ENCODE results near the gene SYT7. TPM values are rescaled to one million over a fixed set of nuclear protein-coding genes. Genes with fewer than 3 reads are reported as not detected.
A peak's percentile ranks its signal among the peaks of the same experiment; 100 is the strongest.

SYT7 gene
- total RNA-seq, 1 donor from 2014 or later, result 0.09 TPM

- intact Hi-C loops (cut with micrococcal nuclease), result no loop called here
- Mint-ChIP-seq H3K27ac (no peak overlapping the region), H3K27me3 (ENCODE audit: low read depth) (peaks cover 12% of the 10 kb centered on the region), H3K4me3 (ENCODE audit: low read depth) (no peak overlapping the region), H3K36me3 (ENCODE audit: low read depth) (no peaks in the 10 kb centered on the region), H3K4me1 (ENCODE audit: low read depth) (peaks cover 2% of the 10 kb centered on the region), H3K9me3 (no peaks in the 10 kb centered on the region)
- no peak for DNase-seq (ENCODE audit: low spot score)
Observed at GRCh38 chr11:61572913-61573312, 8.0 kb downstream of the SYT7 start.

GRCh38 chr11:61571869-61572268 lies 9.0 kb downstream of the SYT7 start:
- Mint-ChIP-seq H3K4me3 (ENCODE audit: low read depth) (no peak overlapping the region), H3K4me1 (ENCODE audit: low read depth) (peaks cover 2% of the 10 kb centered on the region), H3K9me3 (no peaks in the 10 kb centered on the region), H3K27ac (no peak overlapping the region), H3K36me3 (ENCODE audit: low read depth) (no peaks in the 10 kb centered on the region), H3K27me3 (ENCODE audit: low read depth) (peaks cover 10% of the 10 kb centered on the region)
- intact Hi-C loops (cut with micrococcal nuclease), result no loop called here
- DNase-seq (ENCODE audit: low spot score), result no peak

GRCh38 chr11:61571337-61571736 lies 9.5 kb downstream of the SYT7 start:
- Mint-ChIP-seq H3K27ac (no peak overlapping the region), H3K9me3 (no peaks in the 10 kb centered on the region), H3K36me3 (ENCODE audit: low read depth) (no peaks in the 10 kb centered on the region), H3K4me3 (ENCODE audit: low read depth) (no peak overlapping the region), H3K4me1 (ENCODE audit: low read depth) (peaks cover 2% of the 10 kb centered on the region), H3K27me3 (ENCODE audit: low read depth) (peaks cover 10% of the 10 kb centered on the region)
- intact Hi-C loops (cut with micrococcal nuclease), result no loop called here
- no peak for DNase-seq (ENCODE audit: low spot score)

DNA sequence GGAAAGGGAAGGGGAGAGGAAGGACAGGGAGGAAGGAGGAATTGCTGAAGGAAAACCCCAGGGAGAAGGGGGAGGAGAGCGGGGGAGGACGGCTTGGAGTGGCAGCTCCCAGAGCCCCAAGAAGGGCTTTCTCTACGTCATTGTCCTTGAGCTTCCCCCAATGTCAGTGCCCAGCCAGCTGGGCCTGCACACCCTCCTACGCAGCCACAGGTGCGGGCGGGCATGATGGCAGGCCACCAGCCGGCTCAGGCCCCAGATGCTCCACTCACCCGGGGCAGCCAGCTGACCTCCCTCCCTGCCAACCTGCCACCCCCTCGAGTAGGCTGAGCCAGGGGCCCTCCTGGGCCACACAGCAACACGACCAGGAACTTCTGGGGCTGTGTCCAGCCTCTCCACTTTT lies 11.2 kb downstream of the SYT7 start:
- Mint-ChIP-seq H3K27ac (no peak overlapping the region), H3K4me3 (ENCODE audit: low read depth) (no peak overlapping the region), H3K36me3 (ENCODE audit: low read depth) (no peaks in the 10 kb centered on the region), H3K4me1 (ENCODE audit: low read depth) (peaks cover 2% of the 10 kb centered on the region), H3K9me3 (no peaks in the 10 kb centered on the region), H3K27me3 (ENCODE audit: low read depth) (peaks cover 8% of the 10 kb centered on the region)
- intact Hi-C loops (cut with micrococcal nuclease), result no loop called here
- no peak for DNase-seq (ENCODE audit: low spot score)

DNA sequence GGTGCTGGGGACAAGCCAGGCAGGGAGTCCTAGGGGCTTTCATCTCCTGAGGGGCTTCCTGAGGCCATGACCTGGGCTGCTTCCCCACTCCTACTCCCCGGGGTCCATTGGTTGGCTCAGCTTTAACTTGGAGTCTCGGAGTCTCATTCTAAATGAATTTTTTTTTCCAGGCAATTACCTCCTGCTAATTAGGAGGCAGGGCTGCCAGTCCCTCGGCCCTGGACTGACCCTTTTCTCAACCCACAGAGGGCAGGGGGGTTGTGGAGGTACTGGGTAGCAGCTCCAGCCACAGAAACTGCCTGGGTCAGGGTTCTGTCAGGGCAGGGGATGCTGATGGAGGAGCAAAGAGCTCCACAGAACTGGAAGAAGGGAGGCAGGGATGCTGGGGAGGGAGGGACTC lies 11.9 kb downstream of the SYT7 start:
- H3K27ac Mint-ChIP-seq, result no peak overlapping the region
- intact Hi-C loops (cut with micrococcal nuclease), result no loop called here

GRCh38 chr11:61567286-61568061 lies 13.4 kb downstream of the SYT7 start:
- DNase-seq (ENCODE audit: low spot score), result peak; percentile 62
- intact Hi-C loops (cut with micrococcal nuclease), result no loop called here
- peaks cover 2% of the 10 kb centered on the region for H3K4me1 Mint-ChIP-seq (ENCODE audit: low read depth)
- H3K27ac Mint-ChIP-seq, result no peak overlapping the region
- H3K9me3 Mint-ChIP-seq, result no peaks in the 10 kb centered on the region
- no peak overlapping the region for H3K4me3 Mint-ChIP-seq (ENCODE audit: low read depth)
- no peaks in the 10 kb centered on the region for H3K36me3 Mint-ChIP-seq (ENCODE audit: low read depth)
- H3K27me3 Mint-ChIP-seq (ENCODE audit: low read depth), result peaks cover 6% of the 10 kb centered on the region

More for the DNA sequence above, 11.9 kb downstream of the SYT7 start:
- Mint-ChIP-seq H3K36me3 (ENCODE audit: low read depth) (no peaks in the 10 kb centered on the region), H3K4me3 (ENCODE audit: low read depth) (no peak overlapping the region), H3K4me1 (ENCODE audit: low read depth) (peaks cover 2% of the 10 kb centered on the region), H3K27me3 (ENCODE audit: low read depth) (peaks cover 8% of the 10 kb centered on the region), H3K9me3 (no peaks in the 10 kb centered on the region)
- DNase-seq (ENCODE audit: low spot score), result no peak

GRCh38 chr11:61564936-61565696 lies 15.8 kb downstream of the SYT7 start:
- DNase-seq (ENCODE audit: low spot score), result no peak
- intact Hi-C loops (cut with micrococcal nuclease), result no loop called here
- peaks cover 6% of the 10 kb centered on the region for H3K27me3 Mint-ChIP-seq (ENCODE audit: low read depth)
- no peaks in the 10 kb centered on the region for H3K36me3 Mint-ChIP-seq (ENCODE audit: low read depth)
- H3K4me1 Mint-ChIP-seq (ENCODE audit: low read depth), result peaks cover 2% of the 10 kb centered on the region
- no peaks in the 10 kb centered on the region for H3K9me3 Mint-ChIP-seq
- H3K27ac Mint-ChIP-seq, result no peak overlapping the region
- H3K4me3 Mint-ChIP-seq (ENCODE audit: low read depth), result no peak overlapping the region

DNA sequence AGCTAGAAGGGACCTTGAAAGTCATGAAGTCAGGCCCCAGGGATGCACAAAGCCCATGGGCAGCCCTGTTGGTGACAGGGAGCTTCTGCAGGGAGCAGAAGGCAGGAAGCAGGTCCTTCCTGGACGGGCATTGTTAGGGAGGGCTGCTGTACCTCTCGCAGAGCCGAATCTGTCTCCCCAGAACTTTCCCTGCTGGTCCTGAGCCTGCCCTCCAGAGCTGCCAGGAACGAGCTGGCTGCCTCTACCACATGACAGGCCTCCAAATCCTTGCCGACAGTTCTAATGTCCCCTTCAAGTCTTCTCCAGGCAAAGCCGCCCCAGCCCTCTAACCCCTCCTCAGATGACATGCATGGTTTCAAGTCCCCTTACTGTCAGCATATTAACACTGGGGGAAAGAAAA lies 20.1 kb downstream of the SYT7 start:
- H3K27me3 Mint-ChIP-seq (ENCODE audit: low read depth), result peaks cover 22% of the 10 kb centered on the region

DNA sequence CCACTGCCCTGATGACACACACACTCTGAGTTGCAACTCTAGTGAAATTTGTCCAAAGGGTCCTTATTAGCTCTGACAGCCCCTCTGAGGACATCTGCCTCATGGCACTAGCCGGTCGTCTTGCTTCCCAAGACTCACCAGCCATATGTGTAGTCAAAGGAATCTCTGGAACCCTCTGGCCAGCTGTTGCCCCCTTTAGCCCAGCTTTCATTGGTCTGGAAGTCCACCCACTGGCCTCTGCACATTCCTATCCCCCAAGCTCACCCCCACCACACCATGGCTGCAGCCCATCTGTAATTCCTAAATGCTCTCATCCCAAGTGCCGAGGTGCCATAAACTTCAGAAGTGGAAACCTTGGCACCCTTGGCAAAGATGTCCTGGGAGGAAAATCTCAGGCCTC lies 24.3 kb downstream of the SYT7 start:
- H3K9me3 Mint-ChIP-seq, result no peaks in the 10 kb centered on the region

More for the DNA sequence above, 20.1 kb downstream of the SYT7 start:
- no peaks in the 10 kb centered on the region for H3K9me3 Mint-ChIP-seq
- no peak overlapping the region for H3K4me3 Mint-ChIP-seq (ENCODE audit: low read depth)
- intact Hi-C loops (cut with micrococcal nuclease), result no loop called here
- no peaks in the 10 kb centered on the region for H3K4me1 Mint-ChIP-seq (ENCODE audit: low read depth)
- H3K36me3 Mint-ChIP-seq (ENCODE audit: low read depth), result no peaks in the 10 kb centered on the region
- no peak overlapping the region for H3K27ac Mint-ChIP-seq
- DNase-seq (ENCODE audit: low spot score), result no peak

GRCh38 chr11:61555978-61556377 lies 24.9 kb downstream of the SYT7 start:
- Mint-ChIP-seq H3K27ac (no peak overlapping the region), H3K36me3 (ENCODE audit: low read depth) (no peaks in the 10 kb centered on the region), H3K4me1 (ENCODE audit: low read depth) (peaks cover 6% of the 10 kb centered on the region), H3K9me3 (no peaks in the 10 kb centered on the region), H3K4me3 (ENCODE audit: low read depth) (no peak overlapping the region), H3K27me3 (ENCODE audit: low read depth) (peaks cover 41% of the 10 kb centered on the region)
- intact Hi-C loops (cut with micrococcal nuclease), result no loop called here
- no peak for DNase-seq (ENCODE audit: low spot score)

More for the DNA sequence above, 24.3 kb downstream of the SYT7 start:
- no peak overlapping the region for H3K4me3 Mint-ChIP-seq (ENCODE audit: low read depth)
- DNase-seq (ENCODE audit: low spot score), result no peak
- peaks cover 6% of the 10 kb centered on the region for H3K4me1 Mint-ChIP-seq (ENCODE audit: low read depth)
- H3K36me3 Mint-ChIP-seq (ENCODE audit: low read depth), result no peaks in the 10 kb centered on the region
- no peak overlapping the region for H3K27ac Mint-ChIP-seq
- peaks cover 41% of the 10 kb centered on the region for H3K27me3 Mint-ChIP-seq (ENCODE audit: low read depth)
- intact Hi-C loops (cut with micrococcal nuclease), result no loop called here

- Mint-ChIP-seq H3K4me3 (ENCODE audit: low read depth) (no peak overlapping the region), H3K36me3 (ENCODE audit: low read depth) (no peaks in the 10 kb centered on the region), H3K27me3 (ENCODE audit: low read depth) (peaks cover 41% of the 10 kb centered on the region), H3K4me1 (ENCODE audit: low read depth) (peaks cover 6% of the 10 kb centered on the region), H3K9me3 (no peaks in the 10 kb centered on the region), H3K27ac (no peak overlapping the region)
- DNase-seq (ENCODE audit: low spot score), result no peak
- intact Hi-C loops (cut with micrococcal nuclease), result no loop called here
Observed at GRCh38 chr11:61555051-61555969, 25.6 kb downstream of the SYT7 start.

DNA sequence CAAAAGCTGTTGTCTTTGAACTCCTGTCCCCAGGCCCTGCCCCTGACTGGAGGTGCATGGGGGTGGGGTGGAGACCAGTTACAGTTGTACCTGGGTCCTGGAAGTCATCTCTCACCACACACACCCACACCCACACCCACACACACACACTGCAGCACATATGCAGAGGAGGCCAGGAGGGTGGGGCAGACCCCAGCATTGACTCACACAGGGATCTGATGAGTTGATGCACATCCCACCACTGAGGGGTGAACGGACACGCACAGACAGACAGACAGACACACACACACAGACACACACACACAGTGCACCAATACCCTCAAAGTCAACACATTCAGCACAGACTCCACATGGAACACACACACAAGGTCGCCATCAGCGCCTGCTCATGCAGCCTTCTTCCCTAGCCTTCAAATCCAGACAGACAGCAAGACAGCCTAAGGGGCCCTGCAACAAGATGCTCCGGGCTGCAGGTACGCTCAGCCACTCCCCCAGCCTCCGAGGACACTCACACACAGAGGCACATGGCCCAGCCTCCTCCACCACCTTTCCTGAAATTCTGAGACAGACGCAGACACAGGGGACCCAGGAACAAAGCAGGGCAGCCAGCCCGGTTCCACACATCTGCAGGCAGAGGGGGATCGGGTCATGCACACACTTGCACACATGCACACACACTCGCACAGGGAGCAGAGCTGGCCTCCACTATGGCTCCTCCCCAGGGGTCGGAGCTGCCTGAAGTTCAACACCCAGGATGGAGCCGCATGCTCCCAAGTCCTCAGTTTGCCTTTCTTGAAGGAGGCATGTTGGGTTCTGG lies 26.5 kb downstream of the SYT7 start:
- Mint-ChIP-seq H3K27ac (no peak overlapping the region), H3K4me1 (ENCODE audit: low read depth) (peaks cover 6% of the 10 kb centered on the region), H3K36me3 (ENCODE audit: low read depth) (no peaks in the 10 kb centered on the region), H3K27me3 (ENCODE audit: low read depth) (peaks cover 41% of the 10 kb centered on the region), H3K4me3 (ENCODE audit: low read depth) (no peak overlapping the region), H3K9me3 (no peaks in the 10 kb centered on the region)
- intact Hi-C loops (cut with micrococcal nuclease), result no loop called here
- DNase-seq (ENCODE audit: low spot score), result no peak
